GM19438 (cell line): ENCODE data around the gene UCK2.
A peak's percentile ranks its signal among the peaks of the same experiment; 100 is the strongest.
"Not testable (repeated sequence)": the region's sequence is repeated elsewhere in the genome, so short reads cannot be mapped to it uniquely, and the experiment has no call there.

Source experiments
- ATAC-seq: cut with Tn5 transposase; IDR thresholded peaks from one replicate; pipeline ENCODE4 v1.9.1; 2021; ENCODE audit warnings: low read depth; ENCODE audit not compliant: unreplicated experiment

Gene UCK2

DNA sequence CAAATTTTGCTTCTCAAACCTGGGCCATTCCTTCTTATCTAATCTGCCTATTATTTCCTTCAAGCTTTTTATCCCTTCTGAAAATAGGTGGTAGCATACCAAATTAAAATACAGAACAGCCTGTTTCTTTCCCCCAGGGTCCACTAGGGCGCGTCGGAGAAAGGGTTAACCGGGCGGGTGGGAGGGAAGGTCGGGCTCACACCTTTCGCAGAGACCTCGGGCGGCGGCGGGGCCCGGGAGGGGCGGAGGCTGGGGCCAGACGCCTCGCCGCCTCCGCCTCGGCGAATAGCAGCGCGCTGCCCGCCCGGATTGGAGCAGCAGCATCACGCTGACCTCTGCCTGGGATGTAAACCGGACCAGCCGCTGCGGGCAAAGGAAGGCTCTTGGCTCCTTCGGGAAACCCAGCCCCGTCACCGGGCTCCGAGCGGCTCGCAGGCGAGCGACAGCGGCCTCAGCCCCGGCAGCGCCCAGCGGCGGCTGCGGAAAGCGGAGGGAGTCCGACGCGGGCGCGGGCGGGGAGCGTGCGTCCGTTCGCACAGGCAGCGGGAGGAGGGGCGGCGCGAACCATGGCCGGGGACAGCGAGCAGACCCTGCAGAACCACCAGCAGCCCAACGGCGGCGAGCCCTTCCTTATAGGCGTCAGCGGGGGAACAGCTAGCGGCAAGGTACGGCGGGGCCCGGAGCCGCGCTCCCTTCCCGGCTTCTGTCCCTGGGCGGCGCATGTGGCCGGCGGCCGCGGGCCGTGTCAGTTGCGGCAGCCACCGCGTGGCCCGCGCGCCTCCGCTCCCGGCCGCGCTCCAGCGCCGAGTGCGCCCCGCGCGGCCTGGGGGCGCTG, at the start of gene UCK2:
Gene UCK2, plus strand, starts transcription at position 347 of the 835 bp plus-strand sequence. Its CDS starts 220 bp downstream, at position 567.
- peak; percentile 65 for ATAC-seq

DNA sequence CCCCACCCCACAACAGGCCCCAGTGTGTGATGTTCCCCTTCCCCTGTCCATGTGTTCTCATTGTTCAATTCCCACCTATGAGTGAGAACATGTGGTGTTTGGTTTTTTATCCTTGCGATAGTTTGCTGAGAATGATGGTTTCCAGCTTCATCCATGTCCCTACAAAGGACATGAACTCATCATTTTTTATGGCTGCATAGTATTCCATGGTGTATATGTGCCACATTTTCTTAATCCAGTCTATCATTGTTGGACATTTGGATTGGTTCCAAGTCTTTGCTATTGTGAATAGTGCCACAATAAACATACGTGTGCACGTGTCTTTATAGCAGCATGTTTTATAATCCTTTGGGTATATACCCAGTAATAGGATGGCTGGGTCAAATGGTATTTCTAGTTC, 49.2 kb upstream of the UCK2 start:
- not testable (repeated sequence) for ATAC-seq

DNA sequence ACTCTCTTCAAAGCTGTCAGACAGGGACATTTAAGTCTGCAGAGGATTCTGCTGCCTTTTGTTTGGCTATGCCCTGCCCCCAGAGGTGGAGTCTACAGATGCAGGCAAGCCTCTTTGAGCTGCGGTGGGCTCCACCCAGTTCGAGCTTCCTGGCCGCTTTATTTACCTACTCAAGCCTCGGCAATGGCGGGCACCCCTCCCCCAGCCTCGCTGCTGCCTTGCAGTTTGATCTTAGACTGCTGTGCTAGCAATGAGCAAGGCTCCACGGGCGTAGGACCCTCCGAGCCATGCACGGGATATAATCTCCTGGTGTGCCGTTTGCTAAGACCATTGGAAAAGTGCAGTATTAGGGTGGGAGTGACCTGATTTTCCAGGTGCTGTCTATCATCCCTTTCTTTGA, 43.9 kb upstream of the UCK2 start:
- not testable (repeated sequence) for ATAC-seq

DNA sequence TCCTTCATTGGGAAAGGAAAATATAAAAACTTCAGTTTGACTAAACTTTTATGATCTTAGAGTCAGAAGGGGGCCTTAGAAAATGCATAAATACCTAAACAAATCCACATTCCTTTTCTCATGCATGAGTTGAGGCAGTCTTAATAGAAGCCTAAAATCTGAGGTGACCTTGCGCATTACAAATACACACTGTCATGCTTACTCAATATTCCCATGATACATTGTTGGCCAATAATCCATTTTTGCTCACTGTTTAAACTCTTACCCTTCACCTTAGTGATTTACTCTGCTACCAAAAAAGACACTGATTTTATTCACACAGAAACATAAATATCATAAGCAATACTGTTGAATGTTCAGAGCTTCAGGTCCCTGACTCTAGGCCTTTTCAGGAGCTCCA, 39.7 kb upstream of the UCK2 start:
- ATAC-seq = no peak

DNA sequence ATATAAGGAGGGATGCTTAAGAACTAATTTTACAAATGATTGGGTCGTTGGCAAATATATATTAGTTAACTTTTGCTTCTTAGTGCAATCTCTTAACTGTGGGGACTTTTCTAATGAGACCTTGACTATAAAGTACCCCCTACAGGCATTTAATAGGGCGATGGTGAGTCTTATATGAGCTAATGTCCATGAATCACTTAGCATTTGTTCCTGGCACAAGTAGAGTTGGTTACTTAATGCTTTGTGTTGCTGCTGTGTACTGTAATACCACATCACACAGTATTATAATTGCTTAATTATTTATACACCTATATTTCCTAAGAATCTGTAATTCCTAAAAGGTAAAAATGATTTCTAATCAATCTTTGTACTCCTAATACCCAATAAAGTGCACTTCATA, 33.5 kb upstream of the UCK2 start:
- ATAC-seq = no peak

DNA sequence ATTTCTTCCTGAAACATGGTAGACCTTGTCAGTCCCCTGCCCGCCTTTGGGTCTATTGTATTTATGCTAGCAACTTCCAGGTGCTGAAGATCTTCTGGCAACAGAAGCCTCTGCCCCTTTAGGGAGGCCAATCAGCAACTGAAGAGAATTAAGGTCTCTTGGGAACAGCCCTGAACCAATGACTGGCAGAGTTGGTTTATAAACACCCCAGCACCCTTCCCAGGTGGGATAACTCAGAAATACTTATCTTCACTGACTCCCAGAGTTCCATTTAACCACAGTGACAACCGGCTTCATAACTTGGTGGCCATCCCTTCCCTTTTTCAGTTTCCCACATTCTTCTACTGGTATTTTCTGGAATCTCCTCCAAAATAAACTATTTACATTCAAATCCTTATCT, 31.5 kb upstream of the UCK2 start:
- ATAC-seq = no peak

DNA sequence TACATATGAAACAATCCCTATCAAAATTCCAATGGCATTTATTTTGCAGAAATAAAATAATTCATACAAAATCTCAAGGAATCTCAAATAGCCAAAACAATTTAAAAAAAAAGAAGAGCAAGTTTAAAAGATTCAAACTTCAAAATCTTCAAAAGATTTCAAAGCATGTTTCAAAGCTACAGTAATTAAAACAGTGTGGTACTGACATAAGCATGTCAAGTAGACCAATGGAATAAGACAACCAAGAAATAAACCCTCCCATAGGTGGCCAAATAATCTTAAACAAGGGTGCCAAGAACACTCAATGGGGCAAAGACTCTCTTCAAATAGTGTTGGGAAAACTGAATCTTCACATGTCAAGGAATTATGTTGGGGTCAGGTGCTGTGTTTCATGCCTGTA, 28.0 kb upstream of the UCK2 start:
- no peak for ATAC-seq

DNA sequence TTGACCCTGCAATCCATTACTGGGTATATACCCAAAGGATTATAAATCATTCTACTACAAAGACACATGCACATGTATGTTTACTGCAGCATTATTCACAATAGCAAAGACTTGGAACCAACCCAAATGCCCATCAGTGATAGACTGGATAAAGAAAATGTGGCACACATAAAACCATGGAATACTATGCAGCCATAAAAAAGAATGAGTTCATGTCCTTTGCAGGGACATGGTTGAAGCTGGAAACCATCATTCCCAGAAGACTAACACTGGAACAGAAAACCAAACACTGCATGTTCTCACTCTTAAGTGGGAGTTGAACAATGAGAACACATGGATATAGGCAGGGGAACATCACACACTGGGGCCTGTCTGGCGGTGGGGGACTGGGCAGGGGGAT, 22.9 kb upstream of the UCK2 start:
- ATAC-seq = not testable (repeated sequence)

DNA sequence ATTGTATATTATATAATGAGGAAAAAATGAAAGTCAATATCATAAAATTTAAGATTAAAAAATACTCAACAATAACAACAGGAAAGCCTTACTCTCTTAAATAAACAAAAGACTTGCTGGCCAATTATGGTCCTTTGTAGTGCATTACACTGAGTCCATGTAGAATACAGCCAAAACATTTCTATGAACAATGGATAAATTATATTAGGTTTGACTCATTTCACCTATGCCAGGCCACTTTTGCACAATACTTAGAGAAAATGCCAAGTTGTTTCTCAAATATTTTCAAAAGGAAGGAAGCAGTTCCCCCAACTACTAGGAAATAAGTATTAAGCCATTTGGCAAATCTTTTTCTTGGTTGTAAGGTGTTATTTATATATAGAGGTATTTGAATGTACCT, 19.8 kb upstream of the UCK2 start:
- ATAC-seq = no peak

DNA sequence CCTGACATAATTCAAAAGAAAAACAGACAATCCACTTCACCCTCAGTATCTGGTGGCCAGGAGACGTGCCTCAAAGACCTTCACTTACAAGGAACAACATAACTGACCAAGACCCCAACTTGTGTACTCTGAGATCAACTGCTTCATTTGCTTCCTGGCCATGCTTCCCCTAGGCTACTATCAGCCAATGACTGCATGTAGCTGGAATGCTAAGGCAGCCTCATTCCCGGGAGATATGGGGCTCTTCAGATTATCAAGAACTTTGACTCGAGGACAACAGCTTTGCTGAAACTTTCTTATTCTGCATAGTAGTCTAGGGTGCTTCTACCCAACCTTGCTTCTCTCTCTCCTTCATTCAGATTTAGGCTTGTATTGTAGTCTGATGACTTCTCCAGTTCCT, 11.7 kb upstream of the UCK2 start:
- ATAC-seq = no peak

DNA sequence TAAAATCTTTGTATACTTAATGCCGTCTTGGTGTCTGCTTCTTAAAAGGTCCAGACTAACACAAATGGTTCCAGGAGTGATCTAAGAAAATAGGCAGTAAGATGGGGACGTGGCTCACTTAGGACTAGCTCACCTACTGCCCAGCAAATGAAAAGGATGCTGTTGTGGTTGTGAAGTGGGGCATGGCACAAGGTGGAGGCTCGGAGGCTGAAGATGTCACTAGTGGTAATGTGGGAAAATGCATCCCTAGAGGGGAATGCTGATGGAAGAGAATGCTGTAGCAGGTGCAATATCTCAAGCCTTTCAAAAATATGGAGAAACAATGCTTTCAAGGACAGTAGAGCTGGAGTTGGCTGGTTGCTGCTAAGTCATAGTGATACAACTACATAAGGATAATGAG, 11.3 kb upstream of the UCK2 start:
- ATAC-seq = no peak

DNA sequence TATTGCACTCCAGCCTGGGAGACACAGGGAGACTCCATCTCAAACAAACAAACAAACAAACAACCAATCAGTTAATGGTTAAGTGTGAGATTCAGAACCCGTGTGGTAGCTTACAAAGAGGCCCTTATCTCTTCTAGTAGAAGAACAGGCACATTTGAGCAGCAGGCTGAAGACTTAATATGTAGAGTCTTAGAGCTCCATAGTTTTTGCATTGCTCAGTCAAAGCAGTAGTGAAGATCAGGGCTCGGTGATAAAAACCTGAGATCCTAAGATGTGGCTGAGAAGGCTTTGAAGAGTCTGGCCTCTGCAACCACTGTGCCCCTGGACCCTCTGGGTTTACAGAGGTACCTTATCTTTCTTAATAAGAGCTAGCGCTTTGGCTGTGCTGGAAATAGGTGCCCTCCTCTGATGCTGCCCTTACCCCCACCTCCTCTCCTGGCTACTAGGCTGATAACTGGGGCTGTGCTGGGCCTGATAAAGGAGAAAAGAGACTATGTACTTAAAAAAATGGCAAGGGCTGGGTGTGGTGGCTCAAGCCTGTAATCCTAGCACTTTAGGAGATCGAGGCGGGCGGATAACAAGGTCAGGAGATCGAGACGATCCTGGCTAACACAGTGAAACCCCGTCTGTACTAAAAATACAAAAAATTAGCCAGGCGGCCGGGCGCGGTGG, 10.5 kb upstream of the UCK2 start:
- ATAC-seq = no peak

DNA sequence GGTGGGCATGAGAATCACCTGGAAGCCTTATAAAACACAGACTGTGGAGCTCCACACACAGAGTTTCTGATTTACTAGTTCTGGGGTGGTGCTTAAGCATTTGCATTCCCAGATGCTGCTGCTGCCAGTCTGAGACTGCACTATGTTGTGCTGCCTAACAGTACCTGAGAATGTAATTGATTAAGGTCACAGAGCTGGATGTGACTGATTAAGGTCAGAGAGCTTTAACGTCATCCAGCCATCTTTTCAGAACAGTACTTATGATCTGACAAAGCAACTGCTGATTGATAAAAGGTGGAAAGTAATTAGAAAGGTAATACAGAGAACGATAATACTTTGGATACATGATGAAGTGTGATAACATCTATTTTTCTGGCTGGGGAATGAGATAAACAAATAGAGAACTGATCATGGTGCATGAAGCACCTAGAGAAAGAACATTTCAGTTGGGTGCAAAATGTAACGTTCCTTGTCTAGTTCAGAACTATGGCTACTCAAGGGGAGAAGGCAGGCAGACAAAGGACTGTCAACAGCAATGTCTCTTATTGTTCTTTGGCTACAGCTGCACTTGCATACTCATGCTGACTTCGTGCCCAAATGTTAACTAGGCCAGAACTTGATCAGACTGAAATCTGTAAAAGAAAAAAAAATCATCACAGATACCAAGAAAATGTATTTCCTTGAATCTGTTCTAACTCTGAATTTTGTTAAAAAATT, 3.7 kb upstream of the UCK2 start:
- ATAC-seq = no peak

DNA sequence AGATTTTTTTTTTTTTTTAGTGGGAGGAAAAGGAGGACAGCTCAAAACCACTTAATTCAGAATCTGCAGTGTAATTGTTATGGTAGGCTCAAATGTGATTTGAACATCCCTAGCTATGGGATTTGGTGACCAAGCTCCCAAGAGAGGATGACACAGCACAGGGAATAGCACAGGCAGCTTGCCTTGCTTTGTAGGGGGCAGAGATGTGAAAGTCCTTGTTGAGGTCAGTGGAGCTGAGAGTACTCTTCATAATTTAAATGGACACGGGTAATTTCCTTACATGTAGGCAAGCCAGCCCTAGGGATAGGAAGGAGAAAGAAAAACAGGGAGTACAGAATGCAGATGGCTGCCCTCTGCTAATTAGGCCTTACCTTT, 3.2 kb upstream of the UCK2 start:
- no peak for ATAC-seq

DNA sequence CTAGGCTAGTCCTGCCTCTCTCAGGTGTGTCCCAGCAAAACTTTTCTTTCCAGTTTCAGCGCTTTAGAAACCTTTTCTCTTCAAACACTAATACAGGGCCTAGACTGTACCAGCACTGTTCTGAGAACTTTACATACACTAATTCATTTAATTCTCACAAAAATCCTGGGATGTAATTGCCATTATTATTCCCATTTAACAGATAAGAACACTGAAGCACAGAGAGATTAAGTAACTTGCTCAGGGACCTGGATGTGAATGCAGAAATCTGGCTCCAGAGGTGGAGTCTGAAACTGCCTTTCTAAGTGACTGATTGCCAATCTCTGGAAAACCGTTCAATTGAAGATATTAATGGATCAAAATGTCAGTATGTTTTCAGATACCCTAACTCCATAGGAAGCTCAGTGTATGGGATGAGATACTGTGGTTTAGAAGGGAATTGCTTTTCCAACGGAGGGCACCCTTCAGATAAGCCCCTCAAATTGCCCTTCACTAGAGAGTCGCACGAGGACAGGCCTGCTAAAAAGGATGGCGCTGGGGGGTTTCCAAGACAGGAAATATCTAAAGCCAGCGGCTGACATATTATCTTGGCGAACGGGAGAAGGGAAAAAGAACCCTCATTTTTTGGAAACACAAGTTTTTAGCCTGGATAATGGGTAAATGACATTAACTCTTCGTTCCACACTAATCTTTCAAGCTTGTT, 698 bp upstream of the UCK2 start:
- ATAC-seq = no peak

DNA sequence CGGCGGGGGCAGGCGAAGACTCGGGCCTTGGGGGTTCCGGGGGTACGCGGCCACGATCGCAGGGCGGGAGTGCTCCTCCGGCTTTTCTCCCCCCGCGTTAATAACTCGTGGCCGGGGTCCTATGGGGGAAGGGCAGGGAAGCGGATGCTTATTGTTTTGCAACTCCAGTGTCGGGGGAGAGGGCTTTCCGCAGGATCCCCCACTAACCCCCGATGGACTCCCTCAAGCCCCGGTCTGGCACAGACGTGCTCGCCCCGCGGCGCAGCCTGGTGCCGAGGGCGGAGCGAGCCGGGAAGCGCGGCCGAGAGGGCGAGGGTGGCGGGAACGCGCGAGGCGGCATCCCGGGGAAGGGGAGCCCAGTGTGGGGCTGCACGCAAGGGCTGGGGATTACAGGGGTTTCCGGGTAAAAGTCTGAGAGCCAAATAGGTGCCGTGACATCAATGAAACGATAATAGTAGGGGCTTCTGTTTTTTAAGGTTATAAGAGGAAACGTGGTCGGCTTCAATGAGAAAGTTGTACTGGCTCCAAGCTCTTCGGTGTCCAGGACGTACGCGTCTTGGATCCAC, 772 bp downstream of the UCK2 start:
- peak; percentile 43 for ATAC-seq

DNA sequence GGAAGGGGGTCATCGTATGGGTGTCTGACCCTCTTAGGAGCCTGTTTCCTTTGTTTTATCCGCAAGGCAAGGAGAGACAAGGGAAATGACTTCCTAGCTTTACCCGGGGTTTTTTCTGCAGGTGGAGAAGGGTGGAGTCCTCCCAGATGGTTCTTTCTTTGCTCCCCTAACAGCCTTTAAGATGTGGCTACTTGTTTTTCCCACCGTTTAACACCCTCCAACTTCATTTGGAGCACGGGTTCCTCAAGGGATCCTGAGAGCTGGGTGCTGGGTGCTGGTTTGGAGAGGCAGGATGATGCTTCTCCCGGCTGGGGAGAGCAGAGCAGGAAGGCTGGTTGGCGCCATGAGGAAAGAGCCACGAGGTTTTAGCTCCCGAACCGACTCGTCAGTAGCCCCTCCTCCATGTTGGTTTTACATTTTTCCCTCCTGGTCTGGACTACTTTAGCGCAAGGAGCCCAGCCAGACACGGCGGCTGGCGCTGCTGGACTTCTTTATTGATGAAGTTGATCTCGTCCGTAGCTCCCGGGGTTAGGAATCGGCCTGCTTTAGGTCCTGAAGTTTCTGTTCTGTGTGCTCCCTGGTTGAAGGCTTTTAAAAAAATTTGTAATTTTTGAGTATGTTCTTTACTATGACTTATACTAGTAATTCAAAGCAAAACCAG, 1.4 kb downstream of the UCK2 start:
- peak; percentile 2 for ATAC-seq

DNA sequence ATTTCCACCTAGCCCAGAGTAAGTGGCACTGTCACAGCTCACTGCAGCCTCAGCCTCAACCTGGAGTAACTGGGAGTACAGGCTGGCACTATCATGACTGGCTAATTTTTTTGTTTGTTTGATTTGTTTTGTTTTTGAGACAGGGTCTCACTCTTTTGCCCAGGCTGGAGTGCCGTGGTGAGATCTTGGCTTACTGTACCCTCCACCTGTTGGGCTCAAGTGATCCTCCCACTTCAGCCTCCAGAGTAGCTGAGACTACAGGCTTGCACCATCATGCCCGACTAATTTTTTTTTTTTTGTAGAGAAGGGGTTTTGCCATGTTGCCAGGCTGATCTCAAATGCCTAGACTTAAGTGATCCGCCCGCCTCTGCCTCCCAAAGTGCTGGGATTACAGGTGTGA, 2.5 kb downstream of the UCK2 start:
- ATAC-seq = no peak

DNA sequence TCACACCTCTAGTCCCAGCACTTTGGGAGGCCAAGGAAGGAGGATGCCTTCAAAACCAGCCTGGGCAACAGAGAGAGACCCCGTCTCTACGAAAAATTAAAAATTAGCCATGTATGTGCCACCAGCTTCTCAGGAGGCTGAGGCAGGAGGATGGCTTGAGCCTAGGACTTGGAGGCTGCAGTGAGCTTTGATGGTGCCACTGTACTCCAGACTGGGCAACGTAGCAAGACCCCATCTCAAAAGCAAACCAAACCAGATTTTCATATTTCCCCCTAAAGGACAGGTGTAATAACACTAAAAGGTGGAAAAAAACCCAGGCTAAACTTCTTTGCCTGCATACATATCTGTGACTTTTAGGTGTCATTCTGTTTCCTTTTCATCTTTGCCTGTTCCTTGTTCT, 3.7 kb downstream of the UCK2 start:
- no peak for ATAC-seq

DNA sequence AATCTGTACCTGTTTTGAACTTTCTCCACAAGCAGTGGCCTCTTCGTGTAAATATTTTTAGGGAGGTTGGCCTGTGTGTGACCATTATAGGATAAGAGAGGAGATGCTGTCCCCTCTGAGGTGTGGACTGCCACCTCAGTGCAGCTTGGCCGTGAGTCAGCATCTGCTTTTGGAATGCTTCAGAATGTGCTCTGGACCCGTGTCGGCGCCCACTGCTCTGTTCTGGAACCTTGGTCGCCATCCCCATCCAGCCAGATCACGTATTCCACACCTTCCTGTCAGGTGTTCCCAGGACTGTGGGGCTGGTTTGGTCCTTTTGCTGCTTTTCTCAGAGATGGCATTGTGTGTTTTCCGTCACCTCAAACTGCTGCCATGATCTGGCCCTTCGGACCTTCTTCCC, 5.5 kb downstream of the UCK2 start:
- ATAC-seq = no peak
